ENCODE results near the gene BRSK2. TPM values are rescaled to one million over a fixed set of nuclear protein-coding genes. Genes with fewer than 3 reads are reported as not detected.
"Not testable (repeated sequence)": the region's sequence is repeated elsewhere in the genome, so short reads cannot be mapped to it uniquely, and the experiment has no call there.

BRSK2 gene
- total RNA-seq, 1 donor from 2014 or later, result 0.59 TPM

DNA sequence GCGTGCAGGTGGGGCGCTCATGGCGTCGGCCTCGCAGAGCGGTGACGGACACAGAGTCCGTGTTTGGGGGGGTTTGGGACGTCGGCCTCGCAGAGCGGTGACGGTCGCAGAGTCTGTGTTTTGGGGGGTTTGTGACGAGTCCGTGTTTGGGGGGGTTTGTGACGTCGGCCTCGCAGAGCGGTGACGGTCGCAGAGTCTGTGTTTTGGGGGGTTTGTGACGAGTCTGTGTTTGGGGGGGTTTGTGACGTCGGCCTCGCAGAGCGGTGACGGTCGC is 20.1 kb downstream of the BRSK2 start:
- not testable (repeated sequence) for DNase-seq

GRCh38 chr11:1410366-1411291 is 20.9 kb downstream of the BRSK2 start:
- peak; percentile 48 for DNase-seq

DNA sequence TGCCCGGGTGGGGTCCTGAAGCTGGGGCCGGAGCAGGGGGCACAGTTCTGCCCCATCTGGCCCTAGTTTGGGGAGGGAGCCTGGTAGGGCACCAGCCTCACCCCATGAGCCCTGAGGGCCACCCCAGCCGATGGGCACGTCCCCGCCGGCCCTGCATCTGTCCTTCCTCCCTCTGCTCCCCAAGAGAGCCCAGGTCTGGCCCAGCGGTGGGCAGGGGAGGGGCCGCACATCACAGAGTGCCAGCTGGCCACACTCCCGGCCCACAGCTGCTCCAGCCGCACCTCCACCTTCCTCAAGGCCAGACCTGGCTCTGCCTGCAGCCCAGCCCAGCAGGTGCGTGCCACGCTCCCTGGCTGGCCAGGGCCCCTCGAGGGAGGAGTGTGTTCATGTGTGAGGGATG is 21.6 kb downstream of the BRSK2 start:
- no peak for DNase-seq

DNA sequence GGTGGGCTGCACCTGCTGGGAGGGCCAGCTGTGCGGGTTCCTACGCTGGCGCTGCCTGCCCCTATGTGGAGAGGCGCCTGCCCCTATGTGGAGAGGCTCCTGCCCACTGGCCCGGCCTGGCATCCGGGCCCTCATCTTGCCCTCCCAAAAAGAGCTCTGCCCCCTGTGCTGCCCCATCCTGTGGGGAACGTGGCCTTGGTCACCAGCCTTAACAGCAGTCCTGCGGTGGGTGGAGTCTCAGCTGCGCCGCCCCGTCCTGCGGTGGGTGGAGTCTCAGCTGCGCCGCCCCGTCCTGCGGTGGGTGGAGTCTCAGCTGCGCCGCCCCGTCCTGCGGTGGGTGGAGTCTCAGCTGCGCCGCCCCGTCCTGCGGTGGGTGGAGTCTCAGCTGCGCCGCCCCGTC is 22.0 kb downstream of the BRSK2 start:
- not testable (repeated sequence) for DNase-seq

DNA sequence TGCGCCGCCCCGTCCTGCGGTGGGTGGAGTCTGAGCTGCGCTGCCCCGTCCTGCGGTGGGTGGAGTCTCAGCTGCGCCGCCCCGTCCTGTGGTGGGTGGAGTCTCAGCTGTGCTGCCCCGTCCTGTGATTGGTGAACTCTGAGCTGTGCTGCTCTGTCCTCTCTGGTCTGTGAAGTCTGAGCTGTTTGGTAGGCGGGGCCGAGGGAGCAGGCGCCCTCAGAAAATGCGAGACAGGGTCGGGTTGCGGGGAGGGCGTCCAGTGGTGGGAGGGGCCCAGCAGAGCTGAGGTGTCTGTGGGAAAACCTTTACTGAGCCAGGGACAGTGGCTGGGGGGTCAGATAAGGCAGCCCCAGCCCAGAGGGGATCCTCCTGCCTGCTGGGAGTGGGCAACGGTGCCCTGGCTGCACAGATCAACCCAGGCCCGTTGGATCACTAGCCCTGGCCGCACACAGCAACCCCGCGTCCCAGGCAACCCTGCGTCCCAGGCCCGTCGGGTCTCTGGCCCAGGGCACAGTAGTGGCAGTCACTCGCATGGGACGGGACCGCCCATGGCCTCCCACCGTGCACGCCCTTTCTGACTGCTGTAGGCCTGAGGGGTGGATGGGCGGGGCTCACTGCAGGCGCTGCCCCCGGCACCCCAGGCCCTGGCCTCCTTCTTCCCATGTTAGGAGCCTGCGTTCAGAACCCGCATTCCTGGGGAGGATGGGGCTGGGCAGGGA is 22.8 kb downstream of the BRSK2 start:
- no peak for DNase-seq

- DNase-seq, result no peak
Measured at GRCh38 chr11:1414650-1415049, 24.9 kb downstream of the BRSK2 start.

DNA sequence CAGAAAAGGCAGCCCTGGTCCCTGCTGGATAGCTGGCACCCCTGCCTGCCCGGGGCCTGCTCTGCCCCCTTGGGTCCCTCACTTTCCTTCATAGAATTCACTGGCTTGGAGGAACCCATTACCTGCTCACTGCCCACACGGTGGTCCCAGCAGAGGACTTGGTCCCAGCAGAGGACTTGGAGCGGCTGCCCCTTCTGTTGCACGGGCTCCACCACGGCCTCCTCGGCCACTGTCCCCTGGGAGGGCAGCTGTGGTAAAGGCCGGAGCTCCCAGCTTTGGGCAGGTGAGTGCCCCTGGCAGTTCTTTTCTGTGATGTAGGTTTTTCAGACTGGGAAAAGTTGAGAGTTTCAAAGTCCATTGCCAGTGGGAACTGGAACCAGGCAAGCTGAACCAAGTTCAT is 25.9 kb downstream of the BRSK2 start:
- no peak for DNase-seq

DNA sequence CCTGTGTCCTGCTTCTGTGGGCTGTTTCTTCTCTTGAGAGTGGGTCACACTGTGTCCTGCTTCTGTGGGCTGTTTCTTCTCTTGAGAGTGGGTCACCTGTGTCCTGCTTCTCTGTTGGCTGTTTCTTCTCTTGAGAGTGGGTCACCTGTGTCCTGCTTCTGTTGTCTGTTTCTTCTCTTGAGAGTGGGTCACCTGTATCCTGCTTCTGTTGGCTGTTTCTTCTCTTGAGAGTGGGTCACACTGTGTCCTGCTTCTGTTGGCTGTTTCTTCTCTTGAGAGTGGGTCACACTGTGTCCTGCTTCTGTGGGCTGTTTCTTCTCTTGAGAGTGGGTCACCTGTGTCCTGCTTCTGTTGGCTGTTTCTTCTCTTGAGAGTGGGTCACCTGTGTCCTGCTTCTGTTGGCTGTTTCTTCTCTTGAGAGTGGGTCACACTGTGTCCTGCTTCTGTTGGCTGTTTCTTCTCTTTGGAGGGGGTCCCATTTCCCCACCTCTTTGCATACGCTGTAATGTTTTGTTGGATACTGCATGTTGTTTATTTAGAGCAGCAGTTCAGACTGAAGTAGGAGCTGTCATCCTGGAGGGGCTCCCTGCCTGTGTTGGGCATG is 28.6 kb downstream of the BRSK2 start:
- DNase-seq, result not testable (repeated sequence)

DNA sequence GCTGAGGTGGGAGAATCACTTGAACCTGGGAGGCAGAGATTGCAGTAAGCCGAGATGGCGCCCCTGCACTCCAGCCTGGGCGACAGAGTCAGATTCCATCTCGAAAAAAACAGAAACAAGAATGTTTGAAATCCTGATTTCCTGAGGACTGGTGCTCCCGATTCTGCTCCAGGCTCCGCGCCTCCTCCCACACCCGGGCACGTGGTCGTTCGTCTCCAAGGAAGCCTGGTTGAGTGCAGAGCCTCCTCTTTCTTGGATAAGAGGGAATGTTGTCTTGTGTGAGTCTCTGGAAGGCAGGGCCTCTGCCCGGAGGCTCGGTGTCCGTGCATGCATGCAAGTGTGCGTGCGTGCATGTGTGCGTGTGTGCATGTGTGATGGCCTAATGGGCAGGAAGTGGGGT is 30.1 kb downstream of the BRSK2 start:
- DNase-seq, result no peak

DNA sequence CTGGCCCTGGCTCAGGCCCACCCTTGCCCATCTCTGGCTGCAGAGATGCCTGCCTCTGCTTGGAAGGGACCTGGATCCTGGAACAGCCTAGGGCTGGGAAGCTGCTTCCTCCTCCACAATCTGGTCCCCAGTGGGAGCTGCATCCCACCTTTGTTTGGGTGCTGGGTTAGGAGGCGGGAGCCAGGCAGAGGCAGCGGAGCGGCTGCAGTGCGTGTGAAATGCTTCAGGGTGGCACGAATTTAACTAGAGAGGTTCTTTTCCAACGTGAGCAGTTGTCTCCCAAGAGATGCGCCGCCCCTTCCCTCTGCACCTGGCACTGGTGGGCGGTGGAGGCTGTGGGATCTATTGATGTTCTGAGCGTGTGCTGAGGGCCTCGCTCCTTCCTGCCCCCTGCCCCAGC is 31.6 kb downstream of the BRSK2 start:
- DNase-seq, result no peak

DNA sequence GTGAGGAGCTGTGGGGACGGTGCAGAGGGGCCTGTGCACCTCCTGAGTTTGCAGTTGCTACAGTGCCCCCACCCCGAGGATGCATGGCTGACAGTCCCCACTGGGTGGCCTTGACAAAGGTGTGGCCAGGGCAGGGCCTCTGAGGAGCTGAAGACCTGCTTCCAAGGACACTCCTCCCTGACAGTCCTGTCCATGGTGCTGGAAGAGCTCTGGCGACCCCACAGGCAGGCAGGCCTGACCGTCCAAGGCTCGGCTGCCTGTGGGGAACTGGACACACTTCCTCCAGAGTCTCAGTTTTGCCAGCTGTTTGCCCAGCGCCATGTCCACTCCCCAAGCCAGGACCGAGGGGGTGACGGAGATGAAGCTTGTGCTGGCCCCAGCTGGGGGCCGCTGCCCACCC is 32.7 kb downstream of the BRSK2 start:
- no peak for DNase-seq

DNA sequence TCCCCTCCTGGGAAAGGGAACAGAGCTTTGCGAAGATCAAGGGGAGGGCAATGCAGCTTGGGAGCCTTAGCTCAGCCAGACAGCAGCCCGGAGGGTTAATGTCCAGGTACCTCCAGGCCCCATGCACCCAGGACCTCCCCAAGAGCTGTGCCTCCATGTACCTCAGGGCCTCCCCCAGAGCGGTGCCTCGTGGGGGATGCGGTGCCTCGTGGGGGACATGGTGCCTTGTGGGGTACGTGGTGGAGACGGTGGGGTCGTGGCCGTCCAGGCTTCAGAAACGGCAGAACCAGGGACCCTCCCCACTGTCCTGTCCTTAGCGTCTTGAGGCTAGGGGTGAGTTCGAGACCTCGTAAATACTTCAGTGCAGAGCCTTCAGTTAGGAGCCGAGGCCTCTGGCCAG is 33.2 kb downstream of the BRSK2 start:
- no peak for DNase-seq

DNA sequence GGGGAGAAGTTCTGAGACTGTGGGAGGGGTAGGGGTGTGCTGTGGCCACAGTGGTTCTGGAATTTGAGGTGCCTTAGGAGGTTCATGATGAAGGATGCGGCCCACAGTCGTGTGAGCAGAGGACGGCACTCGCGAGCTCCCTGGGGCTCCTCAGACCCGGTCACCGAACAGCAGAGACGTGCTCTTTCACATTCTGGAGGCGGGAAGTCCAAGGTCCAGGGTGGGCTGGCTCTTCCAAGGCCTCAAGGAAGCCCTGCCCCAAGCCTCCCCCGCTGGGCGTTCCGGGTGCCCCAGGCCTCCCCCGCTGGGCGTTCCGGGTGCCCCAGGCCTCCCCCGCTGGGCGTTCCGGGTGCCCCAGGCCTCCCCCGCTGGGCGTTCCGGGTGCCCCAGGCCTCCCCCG is 33.7 kb downstream of the BRSK2 start:
- not testable (repeated sequence) for DNase-seq

- no peak for DNase-seq
Measured at GRCh38 chr11:1425006-1425405, 35.3 kb downstream of the BRSK2 start.

DNA sequence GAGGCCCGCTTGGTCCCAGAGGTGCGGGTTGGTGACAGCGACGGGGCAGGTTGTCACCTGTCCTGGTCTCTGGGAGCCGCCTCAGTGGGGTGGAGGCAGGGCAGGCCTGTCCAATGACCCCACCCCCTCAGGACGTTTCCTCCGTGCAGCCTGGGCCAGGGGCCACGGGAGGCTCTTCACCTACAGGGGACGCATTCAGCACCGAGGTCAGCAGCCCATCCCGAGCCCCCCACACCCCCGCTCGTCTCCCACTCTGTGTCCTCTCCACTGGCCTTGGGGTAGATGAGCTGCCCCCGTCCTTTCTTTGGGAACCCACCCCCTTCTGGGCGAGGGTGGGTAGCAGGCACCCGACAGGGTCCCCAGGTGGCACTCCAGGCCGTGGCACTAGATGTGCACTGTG is 35.7 kb downstream of the BRSK2 start:
- no peak for DNase-seq

GRCh38 chr11:1428762-1429316 is 39.1 kb downstream of the BRSK2 start:
- no peak for DNase-seq

DNA sequence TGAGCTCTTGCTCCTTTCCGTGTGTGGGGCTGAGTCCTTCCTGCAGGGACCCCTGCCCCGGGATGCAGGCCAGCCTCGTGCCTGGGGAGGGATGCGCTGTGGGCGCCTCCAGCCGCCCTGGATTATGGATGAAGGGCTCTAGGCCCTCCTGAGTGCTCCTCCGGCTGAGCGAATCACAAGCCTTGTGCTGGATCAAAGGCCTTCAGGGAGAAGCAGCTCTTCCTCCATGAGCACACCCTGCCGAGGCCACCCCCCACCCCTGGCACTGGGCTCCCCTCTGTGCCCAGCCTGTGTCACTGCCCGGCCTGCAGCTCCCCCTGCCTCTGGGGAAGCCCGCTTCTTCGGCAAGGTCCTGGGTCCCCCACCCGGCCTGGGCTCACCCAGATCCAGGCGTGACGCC is 43.8 kb downstream of the BRSK2 start:
- DNase-seq, result no peak

DNA sequence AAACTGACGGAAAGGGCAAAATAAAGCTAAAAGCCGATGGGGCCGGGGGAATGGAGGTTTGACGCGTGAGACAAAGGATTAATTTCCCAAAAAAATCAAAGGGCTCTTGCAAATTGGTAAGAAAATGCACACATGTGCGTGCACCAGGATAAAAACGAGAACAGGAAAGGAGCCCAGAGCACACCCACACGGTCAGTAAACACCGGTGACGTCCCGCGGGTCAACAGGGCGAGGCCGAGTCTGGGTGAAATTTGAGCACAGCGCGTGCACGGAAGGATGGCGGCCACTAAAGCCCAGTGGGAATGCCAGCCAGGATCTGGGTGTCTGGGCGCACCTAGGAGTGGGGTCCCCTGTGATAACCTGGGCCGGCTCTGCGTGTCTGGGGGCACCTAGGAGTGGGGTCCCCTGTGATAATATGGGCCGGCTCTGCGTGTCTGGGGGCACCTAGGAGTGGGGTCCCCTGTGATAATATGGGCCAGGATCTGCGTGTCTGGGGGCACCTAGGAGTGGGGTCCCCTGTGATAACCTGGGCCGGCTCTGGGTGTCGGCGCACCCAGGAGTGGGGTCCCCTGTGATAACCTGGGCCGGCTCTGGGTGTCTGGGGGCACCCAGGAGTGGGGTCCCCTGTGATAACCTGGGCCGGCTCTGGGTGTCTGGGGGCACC is 44.4 kb downstream of the BRSK2 start:
- DNase-seq, result no peak

GRCh38 chr11:1435479-1435819 is 45.7 kb downstream of the BRSK2 start:
- not testable (repeated sequence) for DNase-seq

DNA sequence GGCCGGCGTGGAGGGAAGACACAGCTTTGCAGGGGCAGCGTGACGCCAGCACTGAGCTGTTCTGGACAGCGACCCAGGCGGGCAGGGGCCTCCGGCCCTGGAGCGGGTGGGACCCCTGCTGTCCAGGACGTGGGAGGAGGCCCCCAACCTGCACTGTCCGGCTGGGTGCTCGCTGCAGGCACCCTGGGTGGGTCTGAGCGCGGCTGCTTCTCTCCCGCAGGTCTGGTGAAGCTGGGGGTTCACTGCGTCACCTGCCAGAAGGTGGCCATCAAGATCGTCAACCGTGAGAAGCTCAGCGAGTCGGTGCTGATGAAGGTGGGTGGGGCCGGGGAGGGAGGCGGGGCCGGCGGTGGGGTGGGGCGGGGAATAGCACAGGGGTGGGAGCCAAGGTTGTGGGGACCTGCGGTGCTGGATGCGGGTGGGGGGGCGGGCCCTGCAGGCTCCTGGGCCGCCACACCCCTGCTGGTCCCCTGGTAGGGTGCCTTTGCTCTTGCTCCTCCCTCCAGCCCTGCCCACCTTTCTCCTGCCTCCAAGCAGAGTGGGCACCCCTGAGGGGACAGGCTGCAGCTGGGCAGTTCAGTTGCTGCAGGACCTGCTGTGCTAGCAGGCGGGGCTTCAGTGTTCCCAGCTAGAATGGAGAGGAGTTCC is 46.2 kb downstream of the BRSK2 start:
- no peak for DNase-seq

DNA sequence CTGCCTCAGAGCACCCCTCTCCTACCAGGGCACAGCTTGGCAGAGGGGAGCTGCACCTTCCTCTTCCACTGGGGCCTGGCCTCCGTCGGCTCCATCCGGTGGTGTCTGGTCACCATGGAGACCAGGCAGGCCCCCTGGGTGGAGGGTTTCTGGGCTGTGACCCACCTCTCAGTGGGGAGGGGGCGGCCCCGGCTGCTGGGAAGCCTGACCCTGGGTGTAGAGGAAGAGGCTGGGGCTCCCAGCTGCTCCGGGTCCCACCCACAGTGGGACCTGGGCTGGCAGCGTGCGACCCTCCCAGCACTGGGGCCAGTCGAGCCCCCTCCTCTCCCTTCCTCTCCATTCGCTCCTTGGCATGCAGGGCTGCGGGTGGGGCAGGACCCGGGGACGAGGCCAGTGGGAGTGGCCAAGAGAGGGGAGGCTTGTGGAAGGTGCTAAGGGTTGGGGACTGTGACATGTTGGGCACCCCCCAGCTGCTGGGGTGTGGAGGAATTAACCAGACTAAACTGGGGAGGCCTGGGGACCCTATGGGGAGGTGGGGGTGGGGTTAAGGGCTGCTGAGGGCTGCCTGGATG is 46.8 kb downstream of the BRSK2 start:
- no peak for DNase-seq

DNA sequence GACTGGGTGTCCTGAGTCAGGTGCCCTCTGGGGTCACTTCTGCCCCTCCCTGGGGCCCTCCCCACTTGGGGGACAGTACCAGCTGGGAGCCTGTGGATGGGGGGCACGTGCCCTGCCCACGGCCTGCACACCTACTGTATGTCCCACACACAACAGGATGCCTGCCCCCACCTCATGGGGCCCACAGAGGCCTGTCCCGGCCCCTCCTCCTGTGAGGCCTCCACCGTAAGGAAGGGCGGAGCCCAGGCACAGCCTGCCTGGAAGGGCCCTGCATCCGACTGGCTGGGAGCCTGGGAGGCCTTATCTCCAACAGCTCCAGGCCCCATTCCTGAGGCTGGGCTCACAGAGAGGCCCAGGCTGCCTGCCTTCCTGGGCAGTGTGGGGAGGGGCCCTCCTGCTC is 47.8 kb downstream of the BRSK2 start:
- DNase-seq, result no peak
